SK-N-SH (cell line): ENCODE data around the gene POP5. TPM values are rescaled to one million over a fixed set of nuclear protein-coding genes. Genes with fewer than 3 reads are reported as not detected.

Source experiments
- CTCF ChIA-PET: fragments of 300-600, 350-600 bp; formaldehyde crosslinking; extraction: SDS; loops from one replicate; lab custom pipeline; 2021; lab: Yijun Ruan, JAX
- POLR2A ChIA-PET: fragments of 350-600 bp; sonication (Branson Sonifier 250); formaldehyde crosslinking; extraction: SDS; loops from one replicate; lab custom pipeline; 2020; ENCODE audit warnings: antibody characterized with exemption, inconsistent platforms; lab: Yijun Ruan, JAX
- DNase-seq: peaks from one replicate; pipeline ENCODE4 v3.0.0; 2012
- H2AFZ ChIP-seq: fragments of 200-600 bp; sonication (generic); 2 replicates; pipeline ENCODE4 v1.8.1; 2016; ENCODE audit warnings: antibody characterized with exemption, mild to moderate bottlenecking, low read depth
- H3F3A ChIP-seq: fragments of 200-600 bp; sonication (generic); replicated peaks from 2 replicates; pipeline ENCODE3; 2016; ENCODE audit warnings: antibody characterized with exemption, mild to moderate bottlenecking; ENCODE audit not compliant: insufficient read depth
- H3K27ac ChIP-seq, 2 experiments: fragments of 200-500 bp in 1 of 2; fragments of 200-600 bp in 1 of 2; sonication (Bioruptor generic) in 1 of 2; sonication (generic), shearing (Covaris generic) in 1 of 2; 2 replicates each; pipeline versions ENCODE4 v1.5.1 to v1.6.1; 2014 to 2016; ENCODE audit warnings: low read depth in 2 of 2, inconsistent platforms in 1 of 2, low read length in 1 of 2, mild to moderate bottlenecking in 1 of 2, mixed read lengths in 1 of 2
- H3K27me3 ChIP-seq: fragments of 200-600 bp; sonication (generic), shearing (Covaris generic); 2 replicates; pipeline ENCODE4 v1.6.1; 2016; ENCODE audit warnings: mixed run types; ENCODE audit not compliant: insufficient read depth
- H3K36me3 ChIP-seq, 2 experiments: fragments of 200-500 bp in 1 of 2; fragments of 200-600 bp in 1 of 2; sonication (Bioruptor generic) in 1 of 2; sonication (generic) in 1 of 2; replicated peaks in 1 of 2; 2 replicates each; pipeline versions ENCODE3 to v1.5.1; 2014 to 2016; ENCODE audit warnings: low read length in 1 of 2, mild to moderate bottlenecking in 1 of 2; ENCODE audit not compliant: insufficient read depth in 2 of 2, control insufficient read depth in 1 of 2
- H3K4me1 ChIP-seq, 2 experiments: fragments of 200-500 bp in 1 of 2; fragments of 200-600 bp in 1 of 2; sonication (Bioruptor generic) in 1 of 2; sonication (generic), shearing (Covaris generic) in 1 of 2; 2 replicates each; pipeline versions ENCODE4 v1.5.1 to v1.6.1; 2014 to 2016; ENCODE audit warnings: low read depth in 1 of 2, low read length in 1 of 2, mixed run types in 1 of 2; ENCODE audit not compliant: insufficient read depth in 2 of 2, control insufficient read depth in 1 of 2
- H3K4me2 ChIP-seq: fragments of 200-600 bp; sonication (generic), shearing (Covaris generic); 2 replicates; pipeline ENCODE4 v1.6.1; 2017; ENCODE audit warnings: mixed run types
- H3K4me3 ChIP-seq, 2 experiments: fragments of 200-500 bp in 1 of 2; fragments of 200-600 bp in 1 of 2; sonication (Bioruptor generic) in 1 of 2; sonication (generic), shearing (Covaris generic) in 1 of 2; 2 replicates each; pipeline versions ENCODE4 v1.5.1 to v1.8.1; 2014 to 2016; ENCODE audit warnings: low read depth in 2 of 2, inconsistent platforms in 1 of 2, low read length in 1 of 2, mild to moderate bottlenecking in 1 of 2, mixed read lengths in 1 of 2, moderate library complexity in 1 of 2
- H3K79me2 ChIP-seq: fragments of 200-600 bp; sonication (generic); 2 replicates; pipeline ENCODE4 v1.8.1; 2017; ENCODE audit warnings: mild to moderate bottlenecking; ENCODE audit not compliant: insufficient read depth
- H3K9ac ChIP-seq: fragments of 200-600 bp; sonication (generic); 2 replicates; pipeline ENCODE4 v1.6.1; 2017; ENCODE audit warnings: mixed run types
- H3K9me2 ChIP-seq: fragments of 200-600 bp; sonication (generic); 2 replicates; pipeline ENCODE4 v1.6.1; 2017; ENCODE audit warnings: mixed run types
- H3K9me3 ChIP-seq: fragments of 200-600 bp; sonication (generic); 2 replicates; pipeline ENCODE4 v1.6.1; 2017; ENCODE audit warnings: mixed run types, mild to moderate bottlenecking, moderate library complexity
- H4K20me1 ChIP-seq: fragments of 200-600 bp; sonication (generic); 2 replicates; pipeline ENCODE4 v1.6.1; 2017; ENCODE audit warnings: mild to moderate bottlenecking, mixed run types; ENCODE audit not compliant: insufficient read depth
- CHD2 ChIP-seq: fragments of 150-350 bp; IDR thresholded peaks from 2 replicates; pipeline ENCODE4 v1.6.1; 2018; ENCODE audit warnings: low read length; ENCODE audit not compliant: partially characterized antibody
- CTCF ChIP-seq: fragments of 200-600 bp; sonication (generic); IDR thresholded peaks from 2 replicates; pipeline ENCODE4 v1.6.1; 2017; ENCODE audit warnings: antibody characterized with exemption, mild to moderate bottlenecking, moderate library complexity
- FOSL2 ChIP-seq: IDR thresholded peaks from 2 replicates; pipeline ENCODE4 v1.4.0; 2012; ENCODE audit warnings: low read depth, mild to moderate bottlenecking, moderate library complexity, borderline replicate concordance
- FOXJ3 ChIP-seq: sonication (generic); formaldehyde crosslinking; IDR thresholded peaks from 2 replicates; pipeline ENCODE4 v1.5.1; 2020; ENCODE audit warnings: mild to moderate bottlenecking, missing genetic modification reagents
- FOXM1 ChIP-seq: IDR thresholded peaks from 2 replicates; pipeline ENCODE4 v1.4.0; 2012; ENCODE audit warnings: low read depth, mild to moderate bottlenecking
- GATA2 ChIP-seq: sonication (generic); formaldehyde crosslinking; IDR thresholded peaks from 2 replicates; pipeline ENCODE4 v1.5.0; 2020; ENCODE audit warnings: mild to moderate bottlenecking, missing genetic modification reagents
- NFIC ChIP-seq: IDR thresholded peaks from 2 replicates; pipeline ENCODE4 v1.4.0; 2012; ENCODE audit warnings: borderline replicate concordance
- PBX3 ChIP-seq: IDR thresholded peaks from 2 replicates; pipeline ENCODE4; 2012
- RAD21 ChIP-seq: IDR thresholded peaks from 2 replicates; pipeline ENCODE4 v1.6.1; 2012; ENCODE audit warnings: mild to moderate bottlenecking, low read length
- RXRA ChIP-seq: IDR thresholded peaks from 2 replicates; pipeline ENCODE4 v1.4.0; 2012; ENCODE audit warnings: low read depth, mild to moderate bottlenecking, borderline replicate concordance
- SMC3 ChIP-seq: IDR thresholded peaks from 2 replicates; pipeline ENCODE4 v1.6.1; 2012; ENCODE audit warnings: low read depth, low read length, improper control_type of control experiment
- TAF1 ChIP-seq: IDR thresholded peaks from 2 replicates; pipeline ENCODE4 v1.6.1; 2012; ENCODE audit warnings: low read depth, mild to moderate bottlenecking, low read length, moderate library complexity, borderline replicate concordance
- TCF12 ChIP-seq: IDR thresholded peaks from 2 replicates; pipeline ENCODE4 v1.4.0; 2012
- USF1 ChIP-seq: IDR thresholded peaks from 2 replicates; pipeline ENCODE4 v1.4.0; 2012; ENCODE audit warnings: low read depth, borderline replicate concordance
- whole genome bisulfite sequencing: methylation state at CpG from one replicate; pipeline ENCODE4 v1.1.6; 2017; ENCODE audit warnings: low lambda C conversion rate; 5-methylcytosine and 5-hydroxymethylcytosine counted together
- polyA plus RNA-seq, 3 experiments: library from polyadenylated mRNA; depleted of rRNA; stranded (reverse); fragments of >200 nt; gene quantifications; 2 replicates each; pipeline ENCODE4 v1.2.3, GENCODE V29; 2012
- TF ChIP-seq, protein P1 (sequence below): IDR thresholded peaks from 2 replicates; pipeline ENCODE4 v1.4.0; 2012; ENCODE audit warnings: low read depth
- TF ChIP-seq, protein P2 (sequence below): fragments of 150-350 bp; IDR thresholded peaks from 2 replicates; pipeline ENCODE4 v1.6.1; 2017; ENCODE audit warnings: antibody characterized with exemption, low read length, low read depth, borderline replicate concordance

POP5 gene
- polyA plus RNA-seq, 1 of the 3 experiments (the other 2 are of a cell fraction): 129 TPM

- TF ChIP-seq, protein P1, sequence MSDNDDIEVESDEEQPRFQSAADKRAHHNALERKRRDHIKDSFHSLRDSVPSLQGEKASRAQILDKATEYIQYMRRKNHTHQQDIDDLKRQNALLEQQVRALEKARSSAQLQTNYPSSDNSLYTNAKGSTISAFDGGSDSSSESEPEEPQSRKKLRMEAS: no peak
- TF ChIP-seq FOXJ3 (CRISPR knock-in tag) (no peak), FOSL2 (no peak), SMC3 (no peak)
- TF ChIP-seq, protein P2, sequence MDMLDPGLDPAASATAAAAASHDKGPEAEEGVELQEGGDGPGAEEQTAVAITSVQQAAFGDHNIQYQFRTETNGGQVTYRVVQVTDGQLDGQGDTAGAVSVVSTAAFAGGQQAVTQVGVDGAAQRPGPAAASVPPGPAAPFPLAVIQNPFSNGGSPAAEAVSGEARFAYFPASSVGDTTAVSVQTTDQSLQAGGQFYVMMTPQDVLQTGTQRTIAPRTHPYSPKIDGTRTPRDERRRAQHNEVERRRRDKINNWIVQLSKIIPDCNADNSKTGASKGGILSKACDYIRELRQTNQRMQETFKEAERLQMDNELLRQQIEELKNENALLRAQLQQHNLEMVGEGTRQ: no peak
These were observed 2.0 kb downstream of the POP5 start for GRCh38 chr12:120579179-120579578.

DNA sequence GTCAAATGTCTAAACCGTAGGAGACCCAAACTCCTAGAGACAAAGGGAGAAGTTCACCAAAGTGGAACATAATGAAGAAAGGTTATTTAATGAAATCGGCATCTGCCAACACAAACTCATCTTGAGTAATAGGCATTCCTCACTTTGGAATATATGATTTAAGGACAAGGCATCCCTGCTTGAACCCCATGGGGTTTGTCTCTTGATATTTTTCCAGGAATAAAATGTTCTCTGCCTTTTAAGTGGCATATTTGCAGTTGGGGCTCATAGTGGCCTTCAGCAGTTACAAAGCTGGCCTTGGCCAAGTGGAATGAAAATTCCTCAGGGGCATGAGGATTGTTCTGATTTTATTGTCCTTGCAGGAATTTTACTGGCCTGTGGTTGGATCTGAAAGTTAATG lies 7.1 kb downstream of the POP5 start:
- no peaks in the 10 kb centered on the region for H3K27me3 ChIP-seq
- no peak overlapping the region for H2AFZ ChIP-seq
- peaks cover 70 to 74% of the 10 kb centered on the region in 2 experiments for H3K36me3 ChIP-seq
- no peak overlapping the region for H3K27ac ChIP-seq
- H3F3A ChIP-seq: peaks cover 4% of the 10 kb centered on the region
- H3K4me3 ChIP-seq: no peak overlapping the region
- ChIA-PET POLR2A (no interaction called here), CTCF (interaction anchor here (0.9 to 1.1 kb wide), 2 partner anchors 9 to 398 kb away, joined by 3 read pairs; no protein-coding TSS in a partner anchor)
- H3K9me3 ChIP-seq: no peaks in the 10 kb centered on the region
- TF ChIP-seq SMC3: no peak
- no peak for TF ChIP-seq TAF1
- TF ChIP-seq FOSL2: no peak
- TF ChIP-seq CHD2: no peak
- no peak for TF ChIP-seq FOXM1
- no peak for TF ChIP-seq NFIC
- no peak for TF ChIP-seq RAD21
- TF ChIP-seq GATA2: no peak
- TF ChIP-seq TCF12: no peak
- TF ChIP-seq, protein P1: no peak
- TF ChIP-seq, protein P2: no peak
- TF ChIP-seq RXRA: no peak
- TF ChIP-seq USF1: no peak
- TF ChIP-seq CTCF: no peak
- no peak for TF ChIP-seq PBX3
- no peak overlapping the region for H3K9ac ChIP-seq
- H3K4me2 ChIP-seq: no peak overlapping the region
- H3K79me2 ChIP-seq: peaks cover 4% of the 10 kb centered on the region; the same call in 1 of the 2 replicates
- no peak for DNase-seq
- H3K4me1 ChIP-seq: no peaks in the 10 kb centered on the region
- WGBS: 87% methylated on average over 2 of the region's 2 CpGs
- no peaks in the 10 kb centered on the region for H4K20me1 ChIP-seq
- H3K9me2 ChIP-seq: no peaks in the 10 kb centered on the region

More at GRCh38 chr12:120579179-120579578, 2.0 kb downstream of the POP5 start:
- Histone ChIP-seq H3K4me3 (no peak overlapping the region), H3K79me2 (peaks cover 15% of the 10 kb centered on the region; the same call in 1 of the 2 replicates), H2AFZ (no peak overlapping the region), H3K9ac (no peak overlapping the region), H3K4me1 (peaks cover 0 to 8% of the 10 kb centered on the region in 2 experiments; a peak in 2 of 4 replicates), H3F3A (no peaks in the 10 kb centered on the region), H3K36me3 (peaks cover 34 to 42% of the 10 kb centered on the region in 2 experiments), H3K27me3 (no peaks in the 10 kb centered on the region), H3K4me2 (no peak overlapping the region), H3K9me3 (no peaks in the 10 kb centered on the region), H3K9me2 (no peaks in the 10 kb centered on the region), H3K27ac (no peak overlapping the region), H4K20me1 (no peaks in the 10 kb centered on the region)
- ChIA-PET POLR2A (no interaction called here), CTCF (interaction anchor here (0.7 to 1.5 kb wide), 3 partner anchors 70 to 532 kb away, joined by 3 to 6 read pairs (median 3); no protein-coding TSS in a partner anchor)
- 100% methylated on average over 1 of the region's 1 CpG for WGBS
- DNase-seq: no peak
